HG02588 (cell line): Measurements from ENCODE around the gene ATOSA.

Source experiments
- ATAC-seq: cut with Tn5 transposase; IDR thresholded peaks from one replicate; pipeline ENCODE4 v1.9.1; 2021; ENCODE audit warnings: mild to moderate bottlenecking, moderate library complexity; ENCODE audit not compliant: unreplicated experiment

ATOSA gene

DNA sequence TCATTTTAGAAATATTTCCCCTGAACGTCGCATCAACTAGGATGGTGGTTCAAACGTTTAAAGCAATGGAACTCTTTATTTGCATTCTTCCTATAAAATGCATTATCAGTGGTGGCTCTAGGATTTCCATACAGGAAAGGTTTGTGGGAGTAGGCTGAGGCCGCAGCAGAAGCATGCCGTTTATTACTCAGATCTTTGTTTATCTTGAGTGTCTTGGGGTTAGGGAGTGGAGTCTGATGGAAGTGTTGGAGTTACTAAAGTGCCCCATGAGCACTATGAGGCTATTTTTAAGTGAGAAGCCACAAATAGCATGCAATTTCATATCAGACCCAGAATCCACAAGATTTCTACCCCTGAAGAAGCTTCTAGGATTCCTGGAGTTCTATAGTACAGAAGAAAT, 26.2 kb downstream of the ATOSA start:
- ATAC-seq: no peak

DNA sequence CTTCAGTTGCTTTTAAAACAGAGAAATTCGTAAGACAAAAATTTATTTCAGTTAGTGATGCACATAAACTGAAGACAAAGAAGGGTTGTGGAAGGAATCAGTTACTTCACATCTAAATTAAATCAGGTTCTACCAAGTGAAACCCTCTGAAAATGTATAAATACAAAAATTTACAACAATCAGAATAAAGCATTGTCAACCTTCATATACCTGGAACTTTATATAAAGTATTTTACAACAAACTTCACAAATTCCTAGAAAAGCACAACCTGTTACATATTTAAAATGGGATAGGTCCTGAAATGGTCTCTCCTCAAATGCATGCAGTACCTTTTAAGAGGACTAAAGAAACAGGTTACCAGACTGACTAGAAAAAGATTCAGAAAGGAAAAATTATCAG, 26.9 kb downstream of the ATOSA start:
- no peak for ATAC-seq

DNA sequence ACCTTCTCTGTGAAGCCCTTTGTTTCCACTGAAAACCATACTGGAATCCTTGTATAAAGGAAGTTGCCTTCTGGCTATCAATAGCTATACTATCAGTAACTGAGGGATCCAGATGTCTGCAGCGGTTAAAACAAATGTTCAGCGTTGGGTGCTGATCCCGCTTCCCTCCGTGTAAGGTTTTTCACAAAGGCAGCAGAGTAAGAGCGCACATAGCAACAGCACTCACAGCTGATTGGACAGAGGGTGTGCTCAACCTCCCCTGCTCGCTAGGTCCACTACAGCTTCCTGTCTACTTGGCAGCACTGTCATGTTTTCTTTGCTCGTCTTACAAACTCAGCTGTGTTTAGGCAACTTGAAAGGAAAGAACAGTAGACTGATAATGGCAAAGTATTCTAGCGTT, 27.3 kb downstream of the ATOSA start:
- no peak for ATAC-seq

DNA sequence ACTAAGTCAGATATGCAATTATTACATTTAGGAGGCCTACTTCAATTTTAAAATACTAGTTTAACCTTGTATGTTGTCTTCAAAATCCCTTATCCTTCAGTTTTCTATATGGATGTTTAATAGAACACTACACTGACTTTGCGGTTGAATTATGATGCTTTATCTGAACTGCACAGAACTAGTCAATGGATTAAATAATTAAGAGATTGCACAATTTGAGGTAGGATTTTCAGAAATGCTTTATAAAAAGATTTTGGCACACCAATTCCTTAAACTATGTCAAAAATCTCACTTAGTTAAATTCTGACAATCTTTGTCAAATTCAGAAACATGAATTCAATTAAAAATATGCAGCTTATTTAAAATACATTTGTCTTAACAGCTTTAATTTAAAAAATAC, 28.1 kb downstream of the ATOSA start:
- no peak for ATAC-seq

DNA sequence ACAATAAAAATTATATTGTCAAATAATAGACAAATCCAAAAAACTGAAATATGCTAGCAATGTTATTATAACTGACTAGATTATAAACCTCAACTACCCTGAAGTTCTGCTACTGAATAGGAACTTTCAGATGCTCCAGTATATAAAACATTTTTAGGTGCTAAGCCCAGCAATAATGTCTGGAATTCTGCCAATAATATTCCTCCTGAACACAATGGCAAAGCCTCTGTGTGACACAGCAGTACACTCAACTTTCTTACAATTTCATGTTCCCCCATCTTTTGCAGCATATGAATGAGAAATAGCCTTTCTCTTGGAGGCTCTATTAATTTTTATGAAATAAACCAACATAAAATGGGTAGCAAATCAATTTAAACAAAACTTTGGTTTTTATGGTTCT, 29.5 kb downstream of the ATOSA start:
- no peak for ATAC-seq

DNA sequence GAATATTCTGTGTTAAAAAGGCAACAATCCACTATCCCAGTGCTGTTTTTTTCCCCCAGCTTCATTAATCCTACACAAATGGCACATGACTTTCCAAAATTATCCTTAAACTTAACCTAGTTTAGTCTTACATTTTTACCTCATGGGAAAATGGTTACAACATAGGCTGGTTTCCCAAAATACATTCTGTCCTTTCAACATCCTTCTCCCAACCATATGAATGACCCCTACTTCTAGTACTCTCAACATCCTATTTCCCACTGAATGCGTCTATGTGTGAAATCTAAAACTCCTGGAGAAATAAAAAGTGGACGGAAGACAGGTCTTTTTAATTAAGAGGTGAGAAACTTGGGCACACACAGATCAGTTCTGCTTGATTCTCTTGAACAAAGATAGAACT, 33.3 kb downstream of the ATOSA start:
- no peak for ATAC-seq

DNA sequence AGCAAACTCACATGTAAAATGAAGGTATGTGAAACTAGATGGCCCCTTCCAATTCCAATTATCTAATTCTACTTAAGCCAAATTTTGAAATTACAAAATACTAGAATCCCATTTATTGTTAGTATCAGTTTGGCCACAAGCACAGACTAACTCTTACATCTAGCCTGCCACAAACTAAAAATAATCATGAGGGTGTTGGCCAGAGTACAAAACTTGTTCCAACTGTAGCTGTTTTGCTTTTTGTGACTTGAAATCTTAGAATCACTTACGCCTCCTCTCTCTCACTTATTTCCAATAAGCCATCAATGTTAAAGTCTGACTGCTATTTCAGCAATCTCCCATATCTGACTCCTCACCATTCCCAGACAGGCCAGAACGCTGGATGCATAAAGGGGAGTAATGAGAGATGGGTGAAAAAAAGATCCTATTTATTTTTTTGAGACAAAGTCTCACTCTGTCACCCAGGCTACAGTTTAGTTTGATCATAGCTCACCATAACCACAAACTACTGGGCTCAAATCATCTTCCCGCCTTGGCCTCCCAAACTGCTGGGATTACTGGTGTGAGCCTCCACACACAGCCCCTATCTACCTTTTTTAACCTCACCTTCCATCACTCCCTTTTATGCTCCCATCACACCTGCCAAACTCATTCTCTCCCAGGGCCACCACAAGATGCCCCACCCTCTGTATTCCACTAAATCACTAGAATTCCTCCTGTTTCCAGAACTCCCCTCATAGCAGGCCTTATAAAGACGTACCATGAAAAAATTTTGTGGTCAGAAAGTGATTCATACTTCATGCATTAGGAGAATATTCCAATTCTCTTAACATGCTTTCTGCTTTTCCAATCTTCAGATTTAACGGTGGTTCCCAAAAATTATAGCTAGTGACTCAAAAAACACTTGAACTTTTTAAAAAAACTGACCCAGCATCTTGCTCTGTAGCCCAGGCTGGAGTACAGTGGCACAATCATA, 36.5 kb downstream of the ATOSA start:
- ATAC-seq: no peak

DNA sequence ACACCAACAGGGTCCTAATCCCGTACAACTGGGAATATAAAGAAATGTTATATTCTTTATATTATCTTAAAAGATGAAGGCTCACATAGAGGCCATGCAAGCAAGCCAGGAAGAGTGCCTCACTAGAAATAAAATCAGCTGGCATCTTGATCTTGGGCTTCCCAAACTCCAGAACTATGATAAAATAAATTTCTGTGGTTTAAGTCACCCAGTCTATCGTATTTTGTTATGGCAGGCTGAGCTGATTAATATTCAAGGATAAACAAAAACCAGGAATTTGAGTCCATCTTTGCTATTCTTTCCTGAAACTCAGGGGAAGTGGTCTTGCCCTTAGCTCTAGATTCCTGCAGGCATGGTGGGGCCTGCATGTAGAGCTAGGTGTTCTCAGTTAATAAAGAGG, 42.7 kb downstream of the ATOSA start:
- no peak for ATAC-seq

DNA sequence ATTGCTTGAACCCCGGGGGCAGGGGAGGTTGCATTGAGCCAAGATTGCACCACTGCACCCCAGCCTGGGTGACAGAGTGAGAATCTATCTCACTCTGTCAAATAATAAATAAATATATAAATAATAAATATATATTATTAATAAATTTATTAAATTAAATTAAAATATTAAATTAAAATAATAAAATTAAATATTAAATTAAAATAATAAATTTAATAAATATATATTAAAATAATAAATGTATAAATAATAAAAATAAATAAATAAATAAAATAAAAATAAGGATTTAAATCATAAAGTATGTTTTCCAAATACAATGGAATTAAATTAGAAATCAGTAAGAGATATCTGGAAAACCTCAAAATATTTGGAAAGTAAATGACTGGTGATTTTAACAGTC, 43.3 kb downstream of the ATOSA start:
- no peak for ATAC-seq
